Measurements from ENCODE around the gene FSTL4. TPM values are rescaled to one million over a fixed set of nuclear protein-coding genes. Genes with fewer than 3 reads are reported as not detected.

The FSTL4 gene
- total RNA-seq, 4 donors from 2014 or later = 0.27 TPM; not detected in 3

GRCh38 chr5:133528841-133529240, 83.5 kb downstream of the FSTL4 start:
- Histone ChIP-seq H3K27ac (no peak overlapping the region), H3K36me3 (no peaks in the 10 kb centered on the region), H3K9me3 (no peaks in the 10 kb centered on the region), H3K27me3 (no peaks in the 10 kb centered on the region), H3K4me3 (no peak overlapping the region), H3K4me1 (no peaks in the 10 kb centered on the region)
- 66% methylated on average over 4 of the region's 4 CpGs; no CpG with 5 or more reads in 1 of the 2 donors for WGBS, 2 donors (ENCODE audit: low coverage in 1 of 2)
- in situ Hi-C loops (cut with MboI; ENCODE audit: low pct_ligation_motif_present in 1 of 4, low pct_unique_long_range_greater_than_20kb in 1 of 4, low sequenced_read_pairs in 3 of 4) (no loop called here), intact Hi-C loops (cut with DNase I; ENCODE audit: low total_unique reads) (no loop called here)
- TF ChIP-seq CTCF (IDR thresholded peaks at IDR 0.05) = no peak
- TF ChIP-seq POLR2A (IDR thresholded peaks at IDR 0.05) = no peak
- no peak for TF ChIP-seq POLR2AphosphoS5 (IDR thresholded peaks at IDR 0.05)
- no peak for TF ChIP-seq EP300 (IDR thresholded peaks at IDR 0.05; ENCODE audit: low read depth)
- DNase-seq = no peak

GRCh38 chr5:133527311-133527710, 85.0 kb downstream of the FSTL4 start:
- H3K4me3 ChIP-seq = no peak overlapping the region
- no peaks in the 10 kb centered on the region for H3K9me3 ChIP-seq
- H3K27me3 ChIP-seq = no peaks in the 10 kb centered on the region
- no peaks in the 10 kb centered on the region for H3K4me1 ChIP-seq
- no peak overlapping the region for H3K27ac ChIP-seq
- no peak for DNase-seq
- no peaks in the 10 kb centered on the region for H3K36me3 ChIP-seq
- intact Hi-C loops (cut with DNase I; ENCODE audit: low total_unique reads) (no loop called here), in situ Hi-C loops (cut with MboI; ENCODE audit: low pct_ligation_motif_present in 1 of 4, low pct_unique_long_range_greater_than_20kb in 1 of 4, low sequenced_read_pairs in 3 of 4) (no loop called here)
- TF ChIP-seq POLR2AphosphoS5 (IDR thresholded peaks at IDR 0.05) (no peak), POLR2A (IDR thresholded peaks at IDR 0.05) (no peak), EP300 (IDR thresholded peaks at IDR 0.05; ENCODE audit: low read depth) (no peak), CTCF (IDR thresholded peaks at IDR 0.05) (no peak)
- WGBS, 2 donors (ENCODE audit: low coverage in 1 of 2) = 55% methylated on average over 2 of the region's 2 CpGs; no CpG with 5 or more reads in 1 of the 2 donors

GRCh38 chr5:133526368-133526767, 86.0 kb downstream of the FSTL4 start:
- intact Hi-C loops (cut with DNase I; ENCODE audit: low total_unique reads) = no loop called here
- no peaks in the 10 kb centered on the region for H3K36me3 ChIP-seq
- in situ Hi-C loops (cut with MboI; ENCODE audit: low pct_ligation_motif_present in 1 of 4, low pct_unique_long_range_greater_than_20kb in 1 of 4, low sequenced_read_pairs in 3 of 4) = no loop called here
- H3K4me3 ChIP-seq = no peak overlapping the region
- no peak for TF ChIP-seq POLR2A (IDR thresholded peaks at IDR 0.05)
- TF ChIP-seq EP300 (IDR thresholded peaks at IDR 0.05; ENCODE audit: low read depth) = no peak
- no peak for TF ChIP-seq POLR2AphosphoS5 (IDR thresholded peaks at IDR 0.05)
- no peak for TF ChIP-seq CTCF (IDR thresholded peaks at IDR 0.05)
- no peak for DNase-seq
- WGBS, 2 donors (ENCODE audit: low coverage in 1 of 2) = 73 to 93% methylated on average over 7 of the region's 7 CpGs
- no peaks in the 10 kb centered on the region for H3K4me1 ChIP-seq
- H3K9me3 ChIP-seq = no peaks in the 10 kb centered on the region
- no peaks in the 10 kb centered on the region for H3K27me3 ChIP-seq
- H3K27ac ChIP-seq = no peak overlapping the region

- no peak overlapping the region for H3K27ac ChIP-seq
- H3K9me3 ChIP-seq = no peaks in the 10 kb centered on the region
- H3K36me3 ChIP-seq = no peaks in the 10 kb centered on the region
- no peak for TF ChIP-seq EP300 (IDR thresholded peaks at IDR 0.05; ENCODE audit: low read depth)
- no peak for TF ChIP-seq POLR2A (IDR thresholded peaks at IDR 0.05)
- TF ChIP-seq POLR2AphosphoS5 (IDR thresholded peaks at IDR 0.05) = no peak
- no peak for TF ChIP-seq CTCF (IDR thresholded peaks at IDR 0.05)
- H3K4me1 ChIP-seq = no peaks in the 10 kb centered on the region
- DNase-seq = no peak
- intact Hi-C loops (cut with DNase I; ENCODE audit: low total_unique reads) = no loop called here
- H3K4me3 ChIP-seq = no peak overlapping the region
- in situ Hi-C loops (cut with MboI; ENCODE audit: low pct_ligation_motif_present in 1 of 4, low pct_unique_long_range_greater_than_20kb in 1 of 4, low sequenced_read_pairs in 3 of 4) = no loop called here
- H3K27me3 ChIP-seq = no peaks in the 10 kb centered on the region
- 83% methylated on average over 3 of the region's 3 CpGs; no CpG with 5 or more reads in 1 of the 2 donors for WGBS, 2 donors (ENCODE audit: low coverage in 1 of 2)
These were observed 87.2 kb downstream of the FSTL4 start for GRCh38 chr5:133525126-133525525.

All from transverse colon (tissue), 4 donors.